Activated B cell treated with CpG ODN at 0.5 μM for 24 hours (primary cell): ENCODE data around the gene PCTP. TPM values are rescaled to one million over a fixed set of nuclear protein-coding genes. Genes with fewer than 3 reads are reported as not detected.

Experiments used
- ATAC-seq: fragments of 200-7000 bp; cut with Tn5 transposase; one replicate; pipeline ENCODE4 v1.10.0; 2021; ENCODE audit warnings: low read depth, mild to moderate bottlenecking, moderate library complexity
- CTCF ChIA-PET: fragments of 350-600 bp; sonication (Branson Sonifier 250); formaldehyde crosslinking; loops from one replicate; lab custom pipeline; 2021; ENCODE audit warnings: antibody characterized with exemption; lab: Charles Lee
- POLR2A ChIA-PET: fragments of 350-600 bp; sonication (Branson Sonifier 250); formaldehyde crosslinking; loops from one replicate; lab custom pipeline; 2021; ENCODE audit warnings: antibody characterized with exemption; lab: Charles Lee
- DNase-seq: peaks from one replicate; pipeline ENCODE4 v3.0.0; 2022
- H3K27ac Mint-ChIP-seq: one replicate; pipeline ENCODE4 v1.8.0; 2020; ENCODE audit warnings: mixed read lengths
- H3K27me3 Mint-ChIP-seq: one replicate; pipeline ENCODE4 v1.8.0; 2021; ENCODE audit warnings: mixed read lengths
- H3K36me3 Mint-ChIP-seq: one replicate; pipeline ENCODE4 v1.8.0; 2021; ENCODE audit warnings: low read depth, mixed read lengths
- H3K4me1 Mint-ChIP-seq: one replicate; pipeline ENCODE4 v1.8.0; 2021; ENCODE audit warnings: mixed read lengths
- H3K4me3 Mint-ChIP-seq: one replicate; pipeline ENCODE4 v1.8.0; 2020; ENCODE audit warnings: mild to moderate bottlenecking, mixed read lengths
- H3K9me3 Mint-ChIP-seq: one replicate; pipeline ENCODE4 v1.8.0; 2020; ENCODE audit warnings: mixed read lengths
- intact Hi-C: fragments of 100-400 bp; cut with micrococcal nuclease; formaldehyde crosslinking; loops from one replicate; pipeline ENCODE4 v1.15.1; 2024
- total RNA-seq: library from RNA; stranded (reverse); gene quantifications from 2 replicates; pipeline ENCODE4 v1.2.3, GENCODE V29; 2022
- TF ChIP-seq, protein P1 (sequence below): fragments of 200-600 bp; IDR thresholded peaks from one replicate; pipeline ENCODE4 v1.8.0; 2022; ENCODE audit warnings: antibody characterized with exemption, mild to moderate bottlenecking

The PCTP gene
- total RNA-seq, 1 donor from 2014 or later = 9.0 TPM

DNA sequence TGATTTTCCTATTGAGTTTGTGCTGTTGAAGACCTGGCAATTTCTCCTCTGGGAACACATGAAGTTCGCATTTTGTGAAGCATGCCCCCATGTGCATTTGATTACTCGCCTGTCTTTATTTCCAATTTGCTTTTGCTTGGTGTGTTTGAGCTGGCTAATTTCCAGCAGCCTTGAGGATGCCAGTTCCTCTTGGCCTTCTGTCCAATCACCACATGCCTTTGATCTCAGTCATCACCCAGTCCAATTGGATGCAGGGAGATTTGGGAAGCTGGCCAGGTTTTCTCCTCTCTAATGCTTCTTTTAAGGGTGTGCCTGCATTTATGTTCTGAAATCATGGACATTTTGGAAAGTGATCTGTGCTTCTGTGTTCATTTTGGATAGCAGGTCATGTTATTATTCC, 24.4 kb upstream of the PCTP start:
- peaks cover 33% of the 10 kb centered on the region for H3K27me3 Mint-ChIP-seq
- CTCF ChIA-PET = no interaction called here
- ATAC-seq = no peak
- TF ChIP-seq, protein P1, sequence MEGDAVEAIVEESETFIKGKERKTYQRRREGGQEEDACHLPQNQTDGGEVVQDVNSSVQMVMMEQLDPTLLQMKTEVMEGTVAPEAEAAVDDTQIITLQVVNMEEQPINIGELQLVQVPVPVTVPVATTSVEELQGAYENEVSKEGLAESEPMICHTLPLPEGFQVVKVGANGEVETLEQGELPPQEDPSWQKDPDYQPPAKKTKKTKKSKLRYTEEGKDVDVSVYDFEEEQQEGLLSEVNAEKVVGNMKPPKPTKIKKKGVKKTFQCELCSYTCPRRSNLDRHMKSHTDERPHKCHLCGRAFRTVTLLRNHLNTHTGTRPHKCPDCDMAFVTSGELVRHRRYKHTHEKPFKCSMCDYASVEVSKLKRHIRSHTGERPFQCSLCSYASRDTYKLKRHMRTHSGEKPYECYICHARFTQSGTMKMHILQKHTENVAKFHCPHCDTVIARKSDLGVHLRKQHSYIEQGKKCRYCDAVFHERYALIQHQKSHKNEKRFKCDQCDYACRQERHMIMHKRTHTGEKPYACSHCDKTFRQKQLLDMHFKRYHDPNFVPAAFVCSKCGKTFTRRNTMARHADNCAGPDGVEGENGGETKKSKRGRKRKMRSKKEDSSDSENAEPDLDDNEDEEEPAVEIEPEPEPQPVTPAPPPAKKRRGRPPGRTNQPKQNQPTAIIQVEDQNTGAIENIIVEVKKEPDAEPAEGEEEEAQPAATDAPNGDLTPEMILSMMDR = no peak
- no peak for DNase-seq
- H3K4me1 Mint-ChIP-seq = peaks cover 5% of the 10 kb centered on the region
- H3K4me3 Mint-ChIP-seq = no peak overlapping the region
- H3K9me3 Mint-ChIP-seq = no peaks in the 10 kb centered on the region
- POLR2A ChIA-PET = no interaction called here
- intact Hi-C loops = no loop called here
- no peaks in the 10 kb centered on the region for H3K36me3 Mint-ChIP-seq
- H3K27ac Mint-ChIP-seq = no peak overlapping the region

DNA sequence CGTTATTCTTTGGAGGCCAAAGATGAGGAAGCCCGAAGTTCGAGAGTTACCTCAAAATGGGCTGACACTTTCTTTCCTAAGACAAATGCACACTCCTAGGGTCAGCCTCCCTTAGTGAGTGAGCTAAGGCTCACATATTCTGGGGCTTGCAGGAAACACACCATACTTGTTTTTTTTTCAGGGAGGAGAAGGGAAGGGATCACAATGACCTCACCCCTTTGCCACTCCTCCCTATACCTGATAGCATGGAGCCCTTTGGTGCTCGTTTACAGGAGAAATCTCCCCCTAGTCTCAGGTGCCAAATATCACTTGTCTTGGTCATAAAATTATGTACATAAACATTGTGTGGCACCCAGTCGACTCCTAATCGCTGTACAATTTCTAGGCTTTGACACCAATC, 23.6 kb upstream of the PCTP start:
- H3K4me3 Mint-ChIP-seq = no peak overlapping the region
- POLR2A ChIA-PET = no interaction called here
- intact Hi-C loops = no loop called here
- DNase-seq (no peak), ATAC-seq (no peak)
- H3K27me3 Mint-ChIP-seq = peaks cover 36% of the 10 kb centered on the region
- CTCF ChIA-PET = no interaction called here
- TF ChIP-seq, protein P1 = no peak
- H3K36me3 Mint-ChIP-seq = no peaks in the 10 kb centered on the region
- H3K9me3 Mint-ChIP-seq = no peaks in the 10 kb centered on the region
- peaks cover 5% of the 10 kb centered on the region for H3K4me1 Mint-ChIP-seq
- no peak overlapping the region for H3K27ac Mint-ChIP-seq

DNA sequence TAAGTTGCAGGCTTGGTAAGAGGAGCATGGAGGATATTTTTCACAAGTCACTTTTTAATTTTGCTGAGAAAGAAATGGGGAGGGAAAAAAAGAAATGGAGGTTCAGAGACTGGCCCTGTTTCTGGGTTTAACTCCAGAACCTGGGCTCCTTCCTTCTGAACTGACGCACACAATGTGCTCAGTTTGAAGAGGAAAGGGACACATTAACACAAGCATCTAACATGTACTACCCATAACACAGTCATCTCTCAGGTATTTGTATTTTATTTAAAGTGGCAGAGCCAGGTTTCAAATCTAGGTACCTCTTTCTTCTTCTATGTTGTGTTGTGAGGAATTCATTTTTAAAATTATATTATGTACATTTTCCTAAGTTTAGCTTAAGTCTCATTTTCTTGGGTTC, 22.9 kb upstream of the PCTP start:
- no peak for ATAC-seq
- POLR2A ChIA-PET = no interaction called here

DNA sequence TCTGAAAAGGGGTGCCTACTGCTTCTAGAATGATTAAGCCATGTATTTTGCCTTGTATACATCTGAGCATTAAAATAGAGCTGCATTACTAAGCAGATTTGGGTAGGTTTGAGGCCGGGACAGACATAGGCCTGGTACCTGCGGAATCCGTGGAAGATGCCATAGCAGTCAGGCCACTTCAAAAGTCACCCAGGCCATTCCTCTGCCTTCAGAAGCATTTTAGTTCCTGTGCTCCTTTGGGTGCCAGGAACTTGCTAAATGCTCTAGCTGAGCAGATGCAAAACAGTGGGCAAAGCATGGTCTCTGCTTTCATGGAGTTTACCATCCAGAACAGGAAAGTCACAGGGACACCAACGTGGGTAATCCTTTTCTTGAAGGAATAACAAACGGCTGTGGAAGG, 22.5 kb upstream of the PCTP start:
- Mint-ChIP-seq H3K27me3 (peaks cover 29% of the 10 kb centered on the region), H3K9me3 (no peaks in the 10 kb centered on the region), H3K27ac (no peak overlapping the region), H3K36me3 (no peaks in the 10 kb centered on the region), H3K4me1 (peaks cover 5% of the 10 kb centered on the region), H3K4me3 (no peak overlapping the region)
- ATAC-seq (no peak), DNase-seq (no peak)
- TF ChIP-seq, protein P1 = no peak
- ChIA-PET CTCF (interaction anchor here (0.8 to 1.3 kb wide), 2 partner anchors 10 to 127 kb away, joined by 3 to 4 read pairs; no protein-coding TSS in a partner anchor), POLR2A (no interaction called here)
- intact Hi-C loops = no loop called here

More for the DNA sequence above, 22.9 kb upstream of the PCTP start:
- Mint-ChIP-seq H3K27me3 (peaks cover 31% of the 10 kb centered on the region), H3K27ac (no peak overlapping the region), H3K36me3 (no peaks in the 10 kb centered on the region), H3K4me1 (peaks cover 5% of the 10 kb centered on the region), H3K4me3 (no peak overlapping the region), H3K9me3 (no peaks in the 10 kb centered on the region)
- TF ChIP-seq, protein P1 = no peak
- no peak for DNase-seq
- intact Hi-C loops = no loop called here
- CTCF ChIA-PET = interaction anchor here (0.8 to 1.3 kb wide), 2 partner anchors 10 to 126 kb away, joined by 3 to 4 read pairs; no protein-coding TSS in a partner anchor

DNA sequence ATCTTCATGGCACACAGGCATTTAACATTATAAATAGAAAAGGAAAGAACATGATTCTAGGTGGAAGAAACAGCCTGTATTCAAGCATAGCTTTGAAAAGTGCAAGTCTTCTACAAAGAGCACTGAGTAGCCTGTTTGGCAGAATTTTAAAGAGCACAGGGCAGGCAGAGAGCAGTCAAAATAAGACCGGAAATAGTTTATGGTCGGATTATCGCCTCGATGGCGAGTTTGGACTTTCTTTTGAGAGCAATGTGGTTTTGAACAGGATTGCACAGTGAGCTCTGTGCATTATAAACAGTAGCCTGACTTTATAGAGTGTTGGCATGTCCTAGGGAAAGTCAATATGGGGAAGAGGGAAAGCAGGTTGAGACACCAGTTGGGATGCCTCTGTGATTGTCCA, 22.0 kb upstream of the PCTP start:
- DNase-seq (no peak), ATAC-seq (no peak)
- Mint-ChIP-seq H3K4me3 (no peak overlapping the region), H3K27me3 (peaks cover 29% of the 10 kb centered on the region), H3K9me3 (no peaks in the 10 kb centered on the region), H3K27ac (no peak overlapping the region), H3K4me1 (peaks cover 5% of the 10 kb centered on the region), H3K36me3 (no peaks in the 10 kb centered on the region)
- ChIA-PET POLR2A (no interaction called here), CTCF (interaction anchor here (0.8 to 1.3 kb wide), 2 partner anchors 11 to 127 kb away, joined by 3 to 4 read pairs; no protein-coding TSS in a partner anchor)
- intact Hi-C loops = no loop called here
- TF ChIP-seq, protein P1 = no peak
